Measurements from ENCODE around the gene RPTOR.

The RPTOR gene

GRCh38 chr17:81009136-81009535 lies 464.5 kb downstream of the RPTOR start:
- no peak for DNase-seq (ENCODE audit: low read depth in 2 of 2)
- TF ChIP-seq CTCF (IDR thresholded peaks at IDR 0.05; ENCODE audit: low read depth, low read length): no peak
- no peak overlapping the region for H3K4me3 ChIP-seq (replicated peaks in 1 of 2; ENCODE audit: low read depth in 2 of 2, low read length in 2 of 2)

GRCh38 chr17:81010935-81011334 lies 466.3 kb downstream of the RPTOR start:
- H3K4me3 ChIP-seq (replicated peaks in 1 of 2; ENCODE audit: low read depth in 2 of 2, low read length in 2 of 2): no peak overlapping the region
- no peak for TF ChIP-seq CTCF (IDR thresholded peaks at IDR 0.05; ENCODE audit: low read depth, low read length)
- DNase-seq (ENCODE audit: low read depth in 2 of 2): no peak

GRCh38 chr17:81011951-81012350 lies 467.3 kb downstream of the RPTOR start:
- DNase-seq (ENCODE audit: low read depth in 2 of 2): peak in 1 of 2 donors; percentile 54
- no peak overlapping the region for H3K4me3 ChIP-seq (replicated peaks in 1 of 2; ENCODE audit: low read depth in 2 of 2, low read length in 2 of 2)
- no peak for TF ChIP-seq CTCF (IDR thresholded peaks at IDR 0.05; ENCODE audit: low read depth, low read length)

- no peak for TF ChIP-seq CTCF (IDR thresholded peaks at IDR 0.05; ENCODE audit: low read depth, low read length)
- H3K4me3 ChIP-seq (replicated peaks in 1 of 2; ENCODE audit: low read depth in 2 of 2, low read length in 2 of 2): no peak overlapping the region
- DNase-seq (ENCODE audit: low read depth in 2 of 2): no peak
These were observed 468.2 kb downstream of the RPTOR start for GRCh38 chr17:81012574-81013447.

GRCh38 chr17:81013642-81014041 lies 469.0 kb downstream of the RPTOR start:
- DNase-seq (ENCODE audit: low read depth in 2 of 2): no peak
- H3K4me3 ChIP-seq (replicated peaks in 1 of 2; ENCODE audit: low read depth in 2 of 2, low read length in 2 of 2): no peak overlapping the region
- TF ChIP-seq CTCF (IDR thresholded peaks at IDR 0.05; ENCODE audit: low read depth, low read length): no peak

- DNase-seq (ENCODE audit: low read depth in 2 of 2): no peak
- TF ChIP-seq CTCF (IDR thresholded peaks at IDR 0.05; ENCODE audit: low read depth, low read length): no peak
- H3K4me3 ChIP-seq (replicated peaks in 1 of 2; ENCODE audit: low read depth in 2 of 2, low read length in 2 of 2): no peak overlapping the region
These were observed 470.5 kb downstream of the RPTOR start for GRCh38 chr17:81015136-81015535.

Data from cardiac fibroblast (primary cell).